Hematopoietic multipotent progenitor cell treated with erythropoietin and hydrocortisone succinate and interleukin-3 and kit ligand, for 4 days (in vitro differentiated cells): ENCODE data around the gene ASPHD2.

Experiments used
- DNase-seq: peaks from one replicate; pipeline ENCODE4 v3.0.0-alpha.2; 2015

The ASPHD2 gene

GRCh38 chr22:26479043-26479791, 50.2 kb downstream of the ASPHD2 start:
- DNase-seq = peak; percentile 94

DNA sequence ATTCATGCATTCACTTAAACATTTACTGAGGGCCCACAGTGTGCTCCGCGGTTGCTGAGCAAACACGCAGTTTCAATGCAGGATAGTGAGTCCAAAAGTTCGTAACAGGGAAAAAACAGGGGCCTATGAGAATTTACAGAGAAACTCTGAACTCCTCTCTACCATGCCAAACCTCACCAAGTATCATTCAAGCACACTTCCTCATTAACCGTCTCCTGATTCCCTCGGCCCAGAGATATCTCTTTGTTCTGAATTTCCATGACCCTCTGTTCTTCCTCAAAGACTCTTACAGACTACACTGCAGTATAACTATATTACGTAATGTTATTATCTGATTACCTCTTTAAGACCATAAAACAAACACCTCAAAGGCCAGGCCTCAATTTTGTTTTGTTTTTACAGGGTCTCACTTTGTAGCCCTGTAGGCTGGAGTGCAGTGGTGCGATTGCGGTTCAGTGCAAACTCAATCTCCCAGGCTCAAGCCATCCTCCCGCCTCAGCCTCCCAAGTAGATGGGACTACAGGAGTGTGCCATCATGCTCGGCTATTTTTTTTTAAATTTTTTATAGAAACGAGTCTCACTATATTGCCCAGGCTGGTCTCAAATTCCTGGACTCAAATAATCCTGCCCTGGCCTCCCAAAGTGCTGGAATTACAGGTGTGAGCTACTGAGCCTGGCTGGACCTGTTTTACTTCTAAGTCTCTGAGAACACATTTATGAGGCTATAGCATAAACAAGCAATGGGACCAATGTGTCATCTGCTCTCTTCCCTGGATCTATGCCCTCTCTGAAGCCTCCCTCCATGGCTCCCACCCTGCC, 50.9 kb downstream of the ASPHD2 start:
- DNase-seq = peak; percentile 84

DNA sequence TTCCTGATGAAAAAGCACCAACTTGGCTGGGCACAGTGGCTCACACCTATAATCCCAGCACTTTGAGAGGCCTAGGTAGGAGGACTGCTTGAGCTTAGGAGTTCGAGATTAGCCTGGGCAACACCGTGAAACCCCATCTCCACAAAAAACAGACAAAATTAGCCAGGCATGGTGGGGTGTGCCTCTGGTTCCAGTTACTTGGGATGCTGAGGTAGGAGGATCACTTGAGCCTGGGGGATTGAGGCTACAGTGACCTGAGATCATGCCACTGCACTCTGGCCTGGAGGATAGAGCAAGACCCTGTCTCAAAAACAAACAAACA, 51.5 kb downstream of the ASPHD2 start:
- no peak for DNase-seq

- DNase-seq = no peak
Measured at GRCh38 chr22:26481112-26481693, 52.1 kb downstream of the ASPHD2 start.

- DNase-seq = no peak
Measured at GRCh38 chr22:26481694-26482093, 52.6 kb downstream of the ASPHD2 start.

GRCh38 chr22:26482161-26482560, 53.1 kb downstream of the ASPHD2 start:
- DNase-seq = peak; percentile 49

- no peak for DNase-seq
Measured at GRCh38 chr22:26483043-26483438, 54.0 kb downstream of the ASPHD2 start.

DNA sequence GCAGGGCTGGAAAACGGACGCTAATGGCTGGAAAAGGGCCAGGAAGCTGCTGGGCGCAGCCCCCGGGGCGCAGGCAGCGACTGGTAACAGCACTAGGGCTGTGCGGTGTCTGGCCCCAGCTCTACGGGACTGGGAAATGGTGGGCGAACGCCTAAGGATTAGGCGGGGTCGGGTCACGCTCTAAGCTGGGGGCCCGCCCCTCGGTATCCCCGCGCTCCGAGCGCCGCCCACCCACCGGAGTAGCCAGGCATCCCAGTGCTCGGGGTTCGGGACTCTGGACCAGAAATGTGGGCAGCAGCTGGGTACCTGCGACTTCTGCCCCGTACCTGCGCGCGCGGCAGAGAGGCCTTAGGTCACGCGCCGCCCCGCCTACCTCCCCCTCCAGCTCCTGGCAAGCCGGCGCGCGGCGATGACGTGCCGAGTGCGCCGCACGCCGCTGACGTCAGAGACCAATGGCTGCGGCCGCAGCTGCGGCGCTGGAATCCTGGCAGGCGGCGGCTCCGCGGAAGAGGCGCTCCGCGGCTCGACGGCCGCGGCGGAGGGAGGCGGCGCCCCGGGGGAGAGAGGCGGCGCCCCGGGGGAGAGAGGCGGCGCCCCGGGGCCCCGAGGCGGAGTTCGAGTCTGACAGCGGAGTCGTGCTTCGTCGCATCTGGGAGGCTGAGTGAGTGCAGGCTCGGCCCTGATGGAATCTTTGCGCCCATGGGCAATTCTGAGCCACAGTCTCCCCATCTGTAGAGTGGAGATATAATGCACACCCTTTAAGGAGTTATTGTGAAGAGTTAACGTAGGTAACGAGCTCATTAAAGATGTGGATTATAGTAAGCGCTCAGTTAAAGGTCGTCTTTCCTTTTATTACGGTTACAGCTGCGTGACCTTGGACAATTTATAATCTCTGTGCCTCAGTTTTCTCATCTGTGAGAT, 54.6 kb downstream of the ASPHD2 start, which contains the start of the genes HPS4 and SRRD:
Gene HPS4 (minus strand): TSS at position 345 of the 921 bp plus-strand sequence. CDS start 2,021 bp downstream, outside the sequence.
Gene SRRD (plus strand): TSS at position 439 of the 921 bp plus-strand sequence. CDS start 14 bp downstream, at position 453.
- DNase-seq = peak; percentile 95

DNA sequence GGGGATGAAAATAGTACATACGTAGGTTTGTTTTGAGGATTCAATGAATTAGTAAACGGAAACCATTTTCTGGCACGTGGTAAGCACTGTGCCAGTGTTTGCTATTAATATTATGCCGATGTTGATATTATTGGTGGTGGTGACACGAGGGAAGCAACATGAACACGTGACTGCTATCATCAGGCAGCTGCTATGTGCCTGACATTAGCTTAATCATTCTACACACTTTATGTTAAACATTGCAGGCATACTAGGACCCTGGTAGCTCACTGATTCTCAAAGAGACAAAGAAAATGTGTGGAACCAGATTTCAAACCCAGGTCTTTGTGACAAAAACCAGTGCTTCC, 55.3 kb downstream of the ASPHD2 start:
- peak; percentile 66 for DNase-seq

GRCh38 chr22:26485013-26485412, 56.0 kb downstream of the ASPHD2 start:
- DNase-seq = no peak

DNA sequence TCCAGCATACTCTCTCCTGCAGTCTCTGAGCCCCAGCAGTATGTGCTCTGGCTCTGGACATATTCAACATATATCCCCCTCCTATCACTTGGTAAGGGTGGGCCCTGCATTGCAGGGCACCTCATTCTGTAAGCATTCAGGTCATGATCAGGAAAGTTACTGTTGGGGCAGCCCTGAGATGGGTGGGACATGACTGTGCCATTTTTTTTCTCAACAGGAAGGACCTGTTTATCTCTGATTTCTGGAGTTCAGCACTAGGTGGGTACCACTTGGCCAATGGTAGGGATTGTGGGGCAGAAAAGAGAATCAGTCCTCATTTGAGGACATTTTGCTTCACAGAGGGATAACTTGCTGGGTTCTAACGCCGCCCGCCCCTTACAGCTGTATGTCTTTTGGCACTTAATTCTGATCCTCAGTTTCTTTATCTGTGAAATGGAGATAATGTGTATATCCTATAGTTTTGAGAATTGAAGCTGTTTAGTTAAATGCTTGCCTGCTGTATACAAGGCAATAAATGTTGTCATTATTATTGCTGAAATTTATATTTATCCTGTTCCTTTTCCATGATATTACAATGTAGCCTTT, 56.8 kb downstream of the ASPHD2 start:
- peak; percentile 57 for DNase-seq

DNA sequence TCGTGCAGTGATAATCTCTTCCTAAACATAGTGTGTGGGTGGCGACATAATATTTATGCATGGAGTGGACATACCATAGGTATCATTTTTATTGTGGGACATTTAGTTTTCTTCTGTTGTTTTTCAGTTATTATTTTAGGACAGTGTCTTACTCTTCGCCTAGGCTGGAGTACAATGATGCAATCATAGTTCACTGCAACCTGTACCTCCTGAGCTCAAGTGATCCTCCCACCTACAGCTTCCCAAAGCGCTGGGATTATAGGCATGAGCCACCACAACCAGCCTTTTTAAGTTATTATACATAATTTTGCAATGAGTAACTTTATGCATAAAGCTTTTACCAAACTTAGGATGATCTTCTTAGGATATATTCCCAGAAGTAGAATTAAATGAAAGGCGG, 57.3 kb downstream of the ASPHD2 start:
- no peak for DNase-seq

DNA sequence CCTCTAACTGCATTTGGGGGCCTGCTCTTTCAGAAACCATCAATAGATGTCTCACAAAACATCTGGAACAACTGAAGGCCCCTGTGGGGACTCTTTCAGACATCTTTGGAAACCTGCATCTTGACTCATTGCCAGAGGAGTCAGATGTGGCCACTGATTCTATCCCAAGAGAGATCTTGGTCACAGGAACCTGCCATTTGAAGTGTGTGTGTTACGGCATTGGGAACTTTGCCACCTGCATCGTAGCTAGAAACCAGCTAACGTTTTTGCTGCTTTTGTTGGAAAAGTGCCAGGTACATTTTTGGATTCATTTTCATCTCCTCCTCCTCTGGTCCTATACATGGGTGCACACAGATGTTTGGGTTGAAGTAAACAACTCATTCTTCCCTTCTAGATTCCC, 58.9 kb downstream of the ASPHD2 start:
- no peak for DNase-seq

- DNase-seq = no peak
Measured at GRCh38 chr22:26489447-26490036, 60.5 kb downstream of the ASPHD2 start.

DNA sequence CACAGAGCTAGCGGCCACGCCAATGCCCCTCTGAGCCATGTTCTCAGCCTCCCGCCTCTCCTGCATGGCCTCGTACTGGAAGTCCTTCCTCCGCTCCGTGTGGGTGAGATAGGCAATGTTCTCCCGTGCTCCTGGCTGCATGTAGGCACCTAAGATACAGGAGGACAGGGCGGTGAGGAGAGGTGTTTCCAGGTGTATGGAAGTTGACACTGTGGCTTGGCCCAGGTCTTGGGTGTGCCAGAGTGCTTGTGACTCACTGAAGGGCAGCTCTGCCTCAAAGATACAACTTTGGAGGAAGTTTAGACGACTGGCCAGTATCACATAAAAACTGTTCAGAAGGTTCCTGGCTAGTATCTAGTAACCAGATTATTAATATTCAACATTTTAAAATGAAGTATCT, 63.2 kb downstream of the ASPHD2 start:
- no peak for DNase-seq

DNA sequence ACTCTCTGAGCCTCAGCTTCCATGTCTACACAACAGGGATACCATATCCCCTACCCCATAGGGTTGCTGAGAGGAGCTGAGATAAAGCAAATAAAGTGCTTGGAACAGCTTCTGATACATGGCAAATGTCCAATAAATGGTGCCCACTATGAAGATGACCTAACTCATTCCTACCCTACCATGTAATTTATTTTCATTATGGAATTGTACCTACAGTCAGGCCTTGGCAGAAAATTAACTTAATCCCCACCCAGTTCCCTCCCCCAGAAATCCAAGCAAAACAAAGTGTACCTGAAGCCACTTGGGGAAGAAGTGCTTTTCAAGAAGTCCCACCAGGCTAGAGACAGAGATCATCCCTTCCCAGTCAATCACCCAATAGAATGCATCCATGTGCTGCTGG, 65.4 kb downstream of the ASPHD2 start:
- no peak for DNase-seq
